ENCODE measurements around the gene CCN2. TPM values are rescaled to one million over a fixed set of nuclear protein-coding genes. Genes with fewer than 3 reads are reported as not detected.

Gene CCN2
- total and polyA plus RNA-seq, 2 of the 8 experiments (the other 6 are each of a cell fraction or from before 2014, with no cell fraction given): 25.0 to 107 TPM

- ChIA-PET CTCF (ENCODE audit: partially characterized antibody) (interaction anchor here (0.7 to 5.4 kb wide), 14 partner anchors 13 to 322 kb away, joined by 3 to 36 read pairs (median 3); no protein-coding TSS in a partner anchor), POLR2A (ENCODE audit: partially characterized antibody) (interaction anchor here (0.7 to 8.8 kb wide), 46 partner anchors 11 to 340 kb away, joined by 3 to 216 read pairs (median 5); no protein-coding TSS in a partner anchor)
- Histone ChIP-seq H2BK12ac (ENCODE audit: low read depth, low read length) (peak overlapping the region; percentile 94), H4K5ac (ENCODE audit: insufficient read length, low read depth, low read length) (peak overlapping the region; percentile 84), H3K14ac (ENCODE audit: insufficient read length) (no peak overlapping the region), H2BK120ac (replicated peaks; ENCODE audit: low read depth, low read length) (no peak overlapping the region), H4K20me1 (replicated peaks in 1 of 2; ENCODE audit: control insufficient read depth in 1 of 2, insufficient read depth in 2 of 2, low read length in 2 of 2) (peaks cover 18 to 19% of the 10 kb centered on the region in 2 experiments), H2AK5ac (ENCODE audit: low read depth, low read length) (peak overlapping the region; percentile 95), H3K4me3 (ENCODE audit: extremely low read depth in 1 of 4, insufficient read depth in 2 of 4, low read depth in 3 of 4, low read length in 4 of 4) (peak overlapping the region; percentile 72 to 98 (median 90)), H4K91ac (replicated peaks; ENCODE audit: insufficient read length, low read length) (peak overlapping the region; percentile 12), H3K23me2 (ENCODE audit: low read depth, low read length) (peaks cover 8% of the 10 kb centered on the region), H3K4me2 (ENCODE audit: insufficient read depth in 1 of 2, low read depth in 2 of 2, low read length in 2 of 2) (peak overlapping the region; percentile 99 to 100), H3K36me3 (ENCODE audit: control insufficient read depth in 2 of 4, insufficient read depth in 4 of 4, low read length in 3 of 4) (peaks cover 2 to 35% (median 16%) of the 10 kb centered on the region in 4 experiments; a peak in 7 of 8 replicates), H2BK15ac (ENCODE audit: low read length) (no peak overlapping the region), H3K9ac (replicated peaks in 1 of 4; ENCODE audit: extremely low read depth in 1 of 4, low read depth in 3 of 4, low read length in 3 of 4) (peak overlapping the region; percentile 79 to 99 (median 90)), H2BK20ac (ENCODE audit: low read length) (0 out of 2 replicates have a peak overlapping the region, but pooled peaks have one; percentile 62), H2AFZ (ENCODE audit: low read length) (no peak overlapping the region), H3K79me1 (ENCODE audit: low read depth, low read length) (peaks cover 2% of the 10 kb centered on the region; the same call in 1 of the 2 replicates), H3K27me3 (replicated peaks in 1 of 4; ENCODE audit: control insufficient read depth in 3 of 4, extremely low read depth in 1 of 4, insufficient read depth in 3 of 4, low read length in 3 of 4) (no peaks in the 10 kb centered on the region), H3K79me2 (ENCODE audit: control insufficient read depth in 1 of 2, insufficient read depth in 2 of 2, low read length in 2 of 2) (peaks cover 0 to 30% of the 10 kb centered on the region in 2 experiments; a peak in 3 of 4 replicates), H3K23ac (ENCODE audit: insufficient read length) (no peak overlapping the region), H2BK5ac (ENCODE audit: low read depth, low read length) (peak overlapping the region; percentile 72), H3K18ac (ENCODE audit: extremely low read depth, low read length) (peak overlapping the region; percentile 71), H3K27ac (ENCODE audit: low read depth, low read length) (peak overlapping the region; percentile 84; the same call in 1 of the 2 replicates), H3K4ac (replicated peaks; ENCODE audit: insufficient read length, low read depth, low read length) (no peak overlapping the region), H3K4me1 (replicated peaks in 1 of 4; ENCODE audit: control insufficient read depth in 3 of 4, insufficient read depth in 4 of 4, low read length in 3 of 4) (peaks cover 15 to 33% (median 21%) of the 10 kb centered on the region in 4 experiments), H3K9me3 (ENCODE audit: insufficient read depth in 2 of 2, low read depth in 1 of 2, low read length in 1 of 2) (no peaks in the 10 kb centered on the region), H3K56ac (replicated peaks; ENCODE audit: insufficient read length, low read depth, low read length) (no peak overlapping the region), H4K8ac (ENCODE audit: extremely low read depth, insufficient read depth, low read length) (peak overlapping the region; percentile 39; the same call in 1 of the 2 replicates)
- no peak for FAIRE-seq
- WGBS, 2 experiments (ENCODE audit: extremely low coverage in 1 of 2, insufficient coverage in 1 of 2, insufficient read length in 1 of 2, insufficient replicate concordance in 2 of 2, low coverage in 1 of 2, low lambda C conversion rate in 2 of 2, missing lambda C conversion rate in 1 of 2): 14% methylated on average over 33 of the region's 42 CpGs; no CpG with 5 or more reads in 1 of the 2 experiments
- DNase-seq (ENCODE audit: low read depth in 1 of 2, low spot score in 2 of 2): peak in 1 of 2 experiments; percentile 81
- TF ChIP-seq CHD1 (IDR thresholded peaks at IDR 0.05; ENCODE audit: low read depth, low read length) (no peak; the same call in none of the 2 replicates), BRCA1 (IDR thresholded peaks at IDR 0.05; ENCODE audit: low read depth, low read length) (no peak), SUZ12 (IDR thresholded peaks at IDR 0.05; ENCODE audit: low read length) (no peak), CHD2 (IDR thresholded peaks at IDR 0.05; ENCODE audit: low read length) (no peak; the same call in 1 of the 2 replicates), EP300 (IDR thresholded peaks at IDR 0.05; ENCODE audit: borderline replicate concordance in 1 of 2, low read depth in 2 of 2, low read length in 2 of 2) (no peak), USF2 (IDR thresholded peaks at IDR 0.05; ENCODE audit: low read length) (peak; percentile 8), TCF12 (IDR thresholded peaks at IDR 0.05; ENCODE audit: low read depth, low read length) (no peak), POLR2A (IDR thresholded peaks at IDR 0.05; ENCODE audit: control extremely low read depth in 1 of 2, low read depth in 2 of 2, low read length in 2 of 2) (peak; percentile 17 to 62), BCL11A (IDR thresholded peaks at IDR 0.05; ENCODE audit: low read depth in 2 of 2, low read length in 2 of 2) (no peak)
Observed at GRCh38 chr6:131949909-131950766, 1.0 kb downstream of the CCN2 start.
